Measurements from ENCODE around the gene NKX6-2. TPM values are rescaled to one million over a fixed set of nuclear protein-coding genes. Genes with fewer than 3 reads are reported as not detected.
"Not testable (repeated sequence)": the region's sequence is repeated elsewhere in the genome, so short reads cannot be mapped to it uniquely, and the experiment has no call there.

Gene NKX6-2
- total RNA-seq, 1 donor from 2014 or later = not detected

DNA sequence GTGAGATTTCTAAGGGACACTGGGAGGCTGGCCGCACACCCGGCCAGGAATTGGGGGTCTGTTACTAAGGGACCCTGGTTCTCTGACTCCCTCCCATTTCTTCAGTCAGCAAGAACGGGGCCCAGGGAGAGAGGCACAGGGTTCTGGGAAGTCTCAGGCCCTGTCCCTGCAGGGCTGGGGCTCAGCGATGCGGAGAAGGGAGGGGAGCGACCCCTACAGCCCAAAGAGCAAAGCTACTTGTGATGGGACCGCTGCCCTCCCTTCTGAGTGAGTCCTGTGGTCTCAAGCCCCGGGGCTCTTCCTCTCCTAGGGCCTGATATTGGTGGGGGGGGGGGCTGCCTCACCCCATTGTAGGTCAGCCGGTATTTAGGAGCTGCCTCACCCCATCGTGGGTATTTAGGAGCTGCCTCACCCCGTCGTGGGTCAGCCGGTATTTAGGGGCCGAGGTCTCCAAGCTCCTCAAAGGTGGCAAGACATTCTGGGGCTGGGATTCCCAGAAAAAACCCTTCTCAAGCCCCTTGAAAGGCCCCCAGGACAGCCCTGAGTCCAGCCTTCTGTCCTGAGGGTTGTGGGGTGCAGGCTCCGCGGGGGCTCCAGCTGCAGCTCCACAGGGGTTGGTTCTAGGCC, 16.9 kb upstream of the NKX6-2 start:
- DNase-seq (ENCODE audit: low read depth) (no peak), FAIRE-seq (no peak)
- TF ChIP-seq, protein P1, sequence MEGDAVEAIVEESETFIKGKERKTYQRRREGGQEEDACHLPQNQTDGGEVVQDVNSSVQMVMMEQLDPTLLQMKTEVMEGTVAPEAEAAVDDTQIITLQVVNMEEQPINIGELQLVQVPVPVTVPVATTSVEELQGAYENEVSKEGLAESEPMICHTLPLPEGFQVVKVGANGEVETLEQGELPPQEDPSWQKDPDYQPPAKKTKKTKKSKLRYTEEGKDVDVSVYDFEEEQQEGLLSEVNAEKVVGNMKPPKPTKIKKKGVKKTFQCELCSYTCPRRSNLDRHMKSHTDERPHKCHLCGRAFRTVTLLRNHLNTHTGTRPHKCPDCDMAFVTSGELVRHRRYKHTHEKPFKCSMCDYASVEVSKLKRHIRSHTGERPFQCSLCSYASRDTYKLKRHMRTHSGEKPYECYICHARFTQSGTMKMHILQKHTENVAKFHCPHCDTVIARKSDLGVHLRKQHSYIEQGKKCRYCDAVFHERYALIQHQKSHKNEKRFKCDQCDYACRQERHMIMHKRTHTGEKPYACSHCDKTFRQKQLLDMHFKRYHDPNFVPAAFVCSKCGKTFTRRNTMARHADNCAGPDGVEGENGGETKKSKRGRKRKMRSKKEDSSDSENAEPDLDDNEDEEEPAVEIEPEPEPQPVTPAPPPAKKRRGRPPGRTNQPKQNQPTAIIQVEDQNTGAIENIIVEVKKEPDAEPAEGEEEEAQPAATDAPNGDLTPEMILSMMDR (IDR thresholded peaks at IDR 0.05; ENCODE audit: insufficient read depth, low read length, severe bottlenecking) = no peak
- Histone ChIP-seq H3K4me3 (ENCODE audit: low read depth, low read length) (no peak overlapping the region), H3K27me3 (ENCODE audit: control insufficient read depth, insufficient read depth, low read length) (no peaks in the 10 kb centered on the region), H3K36me3 (ENCODE audit: control insufficient read depth, insufficient read depth, low read length) (no peaks in the 10 kb centered on the region)

DNA sequence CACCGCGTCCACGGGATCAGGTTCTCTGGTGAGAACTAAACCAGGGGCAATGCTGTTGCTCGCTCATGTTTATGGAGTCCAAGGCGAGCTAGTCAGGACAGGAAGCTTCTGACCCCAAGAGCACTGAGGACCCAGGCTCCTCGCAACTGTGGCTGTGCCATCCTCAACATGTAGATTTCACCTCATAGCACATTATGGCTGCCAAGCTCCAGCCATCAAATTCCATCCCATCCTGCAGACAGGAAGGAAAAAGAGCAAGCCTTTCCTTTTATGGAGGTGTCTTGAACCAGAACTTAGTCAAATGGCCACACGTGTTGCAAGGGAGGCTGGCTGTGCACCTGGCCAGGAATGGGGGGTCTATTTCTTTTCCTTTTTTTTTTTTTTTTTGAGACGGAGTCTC, 16.1 kb upstream of the NKX6-2 start:
- no peak overlapping the region for H3K4me3 ChIP-seq (ENCODE audit: low read depth, low read length)
- no peak for FAIRE-seq

DNA sequence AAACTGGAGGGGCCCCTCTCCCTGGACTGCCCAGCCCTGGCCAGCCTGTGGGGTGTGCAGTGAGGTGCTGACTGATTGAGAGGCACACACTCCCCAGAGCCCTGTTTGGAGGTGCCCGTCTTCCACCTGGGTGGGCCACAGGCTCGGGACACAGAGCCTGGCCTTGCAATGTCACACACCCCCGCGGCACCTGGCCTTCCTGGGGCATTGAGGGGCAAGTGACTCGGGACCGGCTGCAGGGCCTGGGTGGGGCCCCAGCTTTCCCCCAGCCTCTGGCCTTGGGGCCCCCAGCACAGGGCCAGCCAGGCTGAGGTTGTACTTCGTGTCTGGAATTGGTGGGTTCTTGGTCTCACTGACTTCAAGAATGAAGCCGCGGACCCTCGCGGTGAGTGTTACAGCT, 13.9 kb upstream of the NKX6-2 start:
- no peak for DNase-seq (ENCODE audit: low read depth)
- Histone ChIP-seq H3K36me3 (ENCODE audit: control insufficient read depth, insufficient read depth, low read length) (no peaks in the 10 kb centered on the region), H3K4me3 (ENCODE audit: low read depth, low read length) (no peak overlapping the region), H3K27me3 (ENCODE audit: control insufficient read depth, insufficient read depth, low read length) (no peaks in the 10 kb centered on the region)
- TF ChIP-seq, protein P1 (IDR thresholded peaks at IDR 0.05; ENCODE audit: insufficient read depth, low read length, severe bottlenecking) = no peak
- no peak for FAIRE-seq

More for the DNA sequence above, 16.1 kb upstream of the NKX6-2 start:
- Histone ChIP-seq H3K27me3 (ENCODE audit: control insufficient read depth, insufficient read depth, low read length) (no peaks in the 10 kb centered on the region), H3K36me3 (ENCODE audit: control insufficient read depth, insufficient read depth, low read length) (no peaks in the 10 kb centered on the region)
- TF ChIP-seq, protein P1 (IDR thresholded peaks at IDR 0.05; ENCODE audit: insufficient read depth, low read length, severe bottlenecking) = no peak
- DNase-seq (ENCODE audit: low read depth) = no peak

DNA sequence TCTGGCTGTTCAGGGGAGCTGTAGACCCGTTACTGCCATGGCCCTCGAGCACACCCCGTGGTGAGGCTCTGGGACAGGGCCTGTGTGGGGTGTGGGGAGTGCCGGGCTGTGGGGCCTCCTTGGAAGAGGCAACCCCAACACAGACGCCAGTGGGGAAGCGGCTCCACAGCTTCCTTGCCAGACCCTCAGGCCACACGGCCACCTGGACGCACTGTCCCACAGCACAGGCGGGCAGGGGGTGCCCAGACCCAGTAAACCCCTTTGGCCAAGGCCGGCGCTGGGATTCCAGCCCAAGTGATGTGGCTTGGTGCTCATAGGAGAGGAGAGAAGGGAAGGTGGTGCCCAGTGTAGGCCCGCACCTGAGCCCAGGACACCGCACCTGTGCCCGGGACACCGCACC, 12.9 kb upstream of the NKX6-2 start:
- no peaks in the 10 kb centered on the region for H3K36me3 ChIP-seq (ENCODE audit: control insufficient read depth, insufficient read depth, low read length)
- DNase-seq (ENCODE audit: low read depth) (no peak), FAIRE-seq (no peak)
- no peaks in the 10 kb centered on the region for H3K27me3 ChIP-seq (ENCODE audit: control insufficient read depth, insufficient read depth, low read length)
- TF ChIP-seq, protein P1 (IDR thresholded peaks at IDR 0.05; ENCODE audit: insufficient read depth, low read length, severe bottlenecking) = no peak
- H3K4me3 ChIP-seq (ENCODE audit: low read depth, low read length) = no peak overlapping the region

DNA sequence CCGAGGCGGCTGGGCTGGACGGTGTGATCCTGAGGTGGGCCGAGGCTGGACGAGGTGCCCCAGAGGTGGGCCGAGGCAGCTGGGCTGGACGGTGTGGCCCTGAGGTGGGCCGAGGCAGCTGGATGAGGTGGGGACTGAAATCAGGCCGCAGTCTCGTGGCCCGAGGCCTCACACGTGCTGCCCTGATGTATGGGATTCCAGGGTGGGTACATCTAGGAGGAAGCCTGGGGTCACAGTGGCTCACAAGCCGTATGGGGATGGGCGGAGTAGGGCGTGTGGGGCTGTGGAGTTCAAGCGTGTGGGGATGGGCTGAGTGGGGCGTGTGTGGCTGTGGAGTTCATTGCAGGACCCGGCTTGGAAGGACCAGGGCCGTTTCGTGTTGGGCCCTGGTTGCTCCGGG, 12.5 kb upstream of the NKX6-2 start:
- H3K36me3 ChIP-seq (ENCODE audit: control insufficient read depth, insufficient read depth, low read length) = no peaks in the 10 kb centered on the region
- TF ChIP-seq, protein P1 (IDR thresholded peaks at IDR 0.05; ENCODE audit: insufficient read depth, low read length, severe bottlenecking) = no peak
- FAIRE-seq (no peak), DNase-seq (ENCODE audit: low read depth) (no peak)
- no peaks in the 10 kb centered on the region for H3K27me3 ChIP-seq (ENCODE audit: control insufficient read depth, insufficient read depth, low read length)
- H3K4me3 ChIP-seq (ENCODE audit: low read depth, low read length) = no peak overlapping the region

DNA sequence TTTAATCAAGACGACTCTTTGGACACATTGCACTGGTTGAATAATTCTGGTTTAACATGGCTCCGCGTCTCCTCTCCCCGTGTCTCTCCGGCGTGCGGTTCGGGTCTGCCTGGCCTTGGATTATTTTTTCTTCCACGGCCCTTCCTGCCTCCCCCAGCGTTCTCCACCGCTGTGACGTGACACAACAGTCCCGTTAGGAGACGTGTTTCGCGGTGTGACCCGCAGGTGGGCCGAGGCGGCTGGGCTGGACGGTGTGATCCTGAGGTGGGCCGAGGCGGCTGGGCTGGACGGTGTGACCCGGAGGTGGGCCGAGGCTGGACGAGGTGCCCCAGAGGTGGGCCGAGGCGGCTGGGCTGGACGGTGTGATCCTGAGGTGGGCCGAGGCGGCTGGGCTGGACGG, 12.0 kb upstream of the NKX6-2 start:
- not testable (repeated sequence) for H3K4me3 ChIP-seq (ENCODE audit: low read depth, low read length); H3K27me3 ChIP-seq (ENCODE audit: control insufficient read depth, insufficient read depth, low read length); DNase-seq (ENCODE audit: low read depth); H3K36me3 ChIP-seq (ENCODE audit: control insufficient read depth, insufficient read depth, low read length); FAIRE-seq
